ENCODE data around the gene ZNF346.

Gene ZNF346

GRCh38 chr5:177113566-177114424 is 91.3 kb downstream of the ZNF346 start:
- in situ Hi-C loops (cut with MboI; ENCODE audit: low sequenced_read_pairs): no loop called here

GRCh38 chr5:177116631-177117373 is 94.3 kb downstream of the ZNF346 start:
- in situ Hi-C loops (cut with MboI; ENCODE audit: low sequenced_read_pairs): no loop called here

GRCh38 chr5:177117441-177118045 is 95.0 kb downstream of the ZNF346 start:
- in situ Hi-C loops (cut with MboI; ENCODE audit: low sequenced_read_pairs): no loop called here

GRCh38 chr5:177122566-177122965 is 100.1 kb downstream of the ZNF346 start:
- in situ Hi-C loops (cut with MboI; ENCODE audit: low sequenced_read_pairs): no loop called here

- in situ Hi-C loops (cut with MboI; ENCODE audit: low sequenced_read_pairs): no loop called here
Measured at GRCh38 chr5:177123789-177124485, 101.4 kb downstream of the ZNF346 start.

- in situ Hi-C loops (cut with MboI; ENCODE audit: low sequenced_read_pairs): no loop called here
Measured at GRCh38 chr5:177124486-177124991, 102.0 kb downstream of the ZNF346 start.

- in situ Hi-C loops (cut with MboI; ENCODE audit: low sequenced_read_pairs): no loop called here
Measured at GRCh38 chr5:177126771-177127170, 104.3 kb downstream of the ZNF346 start.

- in situ Hi-C loops (cut with MboI; ENCODE audit: low sequenced_read_pairs): no loop called here
Measured at GRCh38 chr5:177128551-177128981, 106.1 kb downstream of the ZNF346 start.

- in situ Hi-C loops (cut with MboI; ENCODE audit: low sequenced_read_pairs): no loop called here
Measured at GRCh38 chr5:177130211-177131018, 107.9 kb downstream of the ZNF346 start.

All from hTERT RPE-1 (cell line).